HG02884 (cell line): ENCODE results near the gene UBXN7.
"Not testable (repeated sequence)": the region's sequence is repeated elsewhere in the genome, so short reads cannot be mapped to it uniquely, and the experiment has no call there.

Experiments used
- ATAC-seq: cut with Tn5 transposase; IDR thresholded peaks from one replicate; pipeline ENCODE4 v1.9.1; 2021; ENCODE audit warnings: mild to moderate bottlenecking, moderate library complexity; ENCODE audit not compliant: unreplicated experiment

The UBXN7 gene, protein sequence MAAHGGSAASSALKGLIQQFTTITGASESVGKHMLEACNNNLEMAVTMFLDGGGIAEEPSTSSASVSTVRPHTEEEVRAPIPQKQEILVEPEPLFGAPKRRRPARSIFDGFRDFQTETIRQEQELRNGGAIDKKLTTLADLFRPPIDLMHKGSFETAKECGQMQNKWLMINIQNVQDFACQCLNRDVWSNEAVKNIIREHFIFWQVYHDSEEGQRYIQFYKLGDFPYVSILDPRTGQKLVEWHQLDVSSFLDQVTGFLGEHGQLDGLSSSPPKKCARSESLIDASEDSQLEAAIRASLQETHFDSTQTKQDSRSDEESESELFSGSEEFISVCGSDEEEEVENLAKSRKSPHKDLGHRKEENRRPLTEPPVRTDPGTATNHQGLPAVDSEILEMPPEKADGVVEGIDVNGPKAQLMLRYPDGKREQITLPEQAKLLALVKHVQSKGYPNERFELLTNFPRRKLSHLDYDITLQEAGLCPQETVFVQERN

DNA sequence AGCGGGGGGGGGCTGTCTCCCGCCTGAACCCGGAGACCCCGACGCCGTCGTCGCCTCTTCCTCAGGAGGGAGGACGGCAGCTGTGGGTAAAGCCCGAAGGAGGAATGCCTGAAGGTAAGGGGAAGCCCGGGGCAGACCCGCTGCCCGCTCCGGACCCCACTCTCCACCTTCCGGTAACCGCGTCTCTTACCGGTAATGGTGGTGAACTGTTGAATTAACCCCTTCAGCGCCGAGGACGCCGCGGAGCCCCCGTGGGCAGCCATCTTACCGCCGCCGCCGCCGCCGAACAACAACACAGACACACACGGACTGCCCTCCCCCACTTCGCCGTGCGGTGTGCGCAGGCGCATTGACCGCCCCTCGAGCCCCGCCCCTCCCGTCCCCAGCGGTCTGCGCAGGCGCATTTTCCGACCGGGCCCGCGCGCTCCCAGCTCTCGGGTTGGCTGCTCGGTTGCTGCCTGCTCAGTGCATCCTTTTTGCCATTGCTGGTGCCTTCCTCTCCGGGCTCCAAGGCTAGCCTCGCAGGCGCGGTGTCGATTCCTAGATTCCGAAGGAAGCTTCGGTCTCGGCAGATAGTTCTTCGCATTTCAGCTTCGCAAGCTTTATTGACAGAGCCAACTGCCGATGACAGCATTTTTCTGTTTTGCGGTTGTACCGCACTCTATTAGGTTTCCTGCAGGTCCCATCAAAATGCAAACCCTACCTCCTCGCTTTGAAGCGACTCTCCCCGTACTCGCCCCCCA lies at the start of gene UBXN7:
UBXN7 (minus strand) TSS at position 291 of the 743 bp plus-strand sequence; CDS start at position 263, 28 bp downstream.
- ATAC-seq, result peak; percentile 70

DNA sequence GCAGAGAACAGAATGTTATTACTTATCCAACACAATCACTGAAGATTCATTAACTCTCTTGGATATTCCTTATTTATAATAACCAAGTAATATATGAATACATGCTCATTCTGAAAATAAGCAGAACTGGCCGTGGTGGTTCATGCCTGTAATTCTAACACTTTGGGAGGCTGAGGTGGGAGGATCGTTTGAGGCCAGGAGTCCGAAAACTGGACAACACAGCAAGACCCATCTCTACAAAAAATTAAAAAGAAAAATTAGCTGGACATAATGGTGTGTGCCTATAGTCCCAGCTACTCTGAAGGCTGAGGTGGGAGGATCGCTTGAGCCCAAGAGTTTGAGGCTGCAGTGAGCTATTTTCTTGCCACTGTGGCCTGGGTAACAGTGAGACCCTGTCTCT lies 45.5 kb upstream of the UBXN7 start:
- no peak for ATAC-seq

DNA sequence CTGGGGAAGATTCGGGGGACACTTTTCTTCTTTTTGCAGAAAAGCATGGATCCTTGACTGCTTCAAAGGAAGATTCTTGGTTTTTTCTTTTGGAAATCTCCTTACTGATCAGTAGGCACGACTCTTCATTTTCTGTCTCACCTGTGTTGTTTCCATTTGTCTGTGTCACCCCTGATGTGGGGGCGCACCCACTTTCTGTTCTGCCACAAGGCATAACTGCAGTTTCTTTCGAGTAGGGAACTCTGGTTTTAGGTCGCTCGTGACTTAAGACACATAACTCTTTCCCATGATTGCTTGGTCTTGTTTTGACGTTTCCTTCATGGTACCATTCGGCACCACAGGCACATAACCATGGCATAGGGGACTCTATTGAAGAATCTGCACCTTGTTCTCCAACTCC lies 40.1 kb upstream of the UBXN7 start:
- no peak for ATAC-seq

DNA sequence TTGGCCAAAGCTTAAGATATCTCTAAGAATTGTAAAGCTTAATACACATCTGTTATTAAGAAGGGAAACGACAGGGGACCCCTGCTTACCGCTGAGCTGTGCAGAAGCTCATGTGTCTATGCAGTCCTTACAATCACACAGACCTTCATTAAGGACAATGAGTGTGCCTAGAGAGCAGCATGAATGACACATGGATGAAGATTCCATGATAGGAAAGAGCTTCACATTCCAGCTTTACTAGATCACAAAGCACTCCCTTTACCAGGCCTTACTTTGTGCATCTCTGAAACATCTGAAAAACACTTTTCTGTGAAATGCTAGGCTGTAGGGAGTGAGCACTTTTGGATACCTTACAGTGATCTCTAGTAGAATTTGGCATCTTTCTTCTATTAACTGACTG lies 39.3 kb upstream of the UBXN7 start:
- no peak for ATAC-seq

DNA sequence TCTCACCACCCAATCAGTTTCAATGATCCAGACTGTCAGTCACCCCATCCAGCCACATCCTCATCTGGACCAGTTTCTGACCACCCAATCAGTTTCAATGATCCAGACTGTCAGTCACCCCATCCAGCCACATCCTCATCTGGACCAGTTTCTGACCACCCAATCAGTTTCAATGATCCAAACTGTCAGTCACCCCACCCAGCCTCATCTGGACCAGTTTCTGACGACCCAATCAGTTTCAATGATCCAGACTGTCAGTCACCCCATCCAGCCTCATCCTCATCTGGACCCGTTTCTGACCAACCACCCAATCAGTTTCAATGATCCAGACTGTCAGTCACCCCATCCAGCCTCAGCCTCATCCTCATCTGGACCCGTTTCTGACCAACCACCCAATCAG lies 38.0 kb upstream of the UBXN7 start:
- ATAC-seq, result not testable (repeated sequence)

DNA sequence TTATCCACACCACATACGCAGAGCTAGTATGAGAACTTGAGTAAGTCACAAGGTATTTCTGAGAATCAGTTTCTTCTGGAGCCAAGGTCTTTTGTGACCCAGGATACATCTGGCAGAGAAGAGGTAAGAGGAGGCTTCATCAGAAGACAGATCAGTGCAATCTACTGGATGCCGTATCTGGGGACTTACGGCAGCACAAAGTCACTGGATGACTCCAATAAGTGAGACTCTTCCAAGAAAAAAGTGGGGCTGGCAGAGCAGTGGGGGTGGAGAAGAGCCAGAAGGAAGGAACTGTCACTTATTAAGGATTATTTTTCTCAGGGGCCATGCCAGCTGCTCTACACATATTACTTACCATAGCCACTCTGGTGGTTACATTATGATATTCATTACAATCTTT lies 31.6 kb upstream of the UBXN7 start:
- no peak for ATAC-seq

DNA sequence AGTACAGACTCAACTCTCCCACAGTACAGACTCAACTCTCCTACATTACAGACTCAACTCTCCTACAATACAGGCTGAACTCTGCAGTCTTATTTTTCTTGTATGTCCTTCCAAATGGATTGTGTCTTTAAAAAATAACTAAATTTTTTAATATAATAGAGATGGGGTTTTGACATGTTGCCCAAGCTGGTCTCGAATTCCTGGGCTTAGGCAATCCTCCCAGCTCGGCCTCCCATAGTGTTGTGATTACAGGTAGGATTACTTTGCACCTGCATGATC lies 31.2 kb upstream of the UBXN7 start:
- ATAC-seq, result no peak

DNA sequence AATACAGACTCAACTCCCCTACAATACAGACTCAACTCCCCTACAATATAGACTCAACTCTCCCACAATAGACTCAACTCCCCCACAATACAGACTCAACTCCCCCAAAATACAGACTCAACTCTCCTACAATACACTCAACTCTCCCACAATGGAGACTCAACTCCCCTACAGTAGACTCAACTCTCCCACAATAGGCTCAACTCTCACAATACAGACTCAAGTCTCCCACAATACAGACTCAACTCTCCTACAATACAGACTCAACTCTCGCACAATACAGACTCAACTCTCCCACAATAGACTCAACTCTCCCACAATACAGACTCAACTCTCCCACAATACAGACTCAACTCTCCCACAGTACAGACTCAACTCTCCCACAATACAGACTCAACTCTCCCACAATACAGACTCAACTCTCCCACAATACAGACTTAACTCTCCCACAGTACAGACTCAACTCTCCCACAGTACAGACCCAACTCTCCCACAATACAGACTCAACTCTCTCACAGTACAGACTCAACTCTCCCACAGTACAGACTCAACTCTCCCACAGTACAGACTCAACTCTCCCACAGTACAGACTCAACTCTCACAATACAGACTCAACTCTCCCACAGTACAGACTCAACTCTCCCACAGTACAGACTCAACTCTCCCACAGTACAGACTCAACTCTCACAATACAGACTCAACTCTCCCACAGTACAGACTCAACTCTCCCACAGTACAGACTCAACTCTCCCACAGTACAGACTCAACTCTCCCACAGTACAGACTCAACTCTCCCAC lies 30.7 kb upstream of the UBXN7 start:
- not testable (repeated sequence) for ATAC-seq

DNA sequence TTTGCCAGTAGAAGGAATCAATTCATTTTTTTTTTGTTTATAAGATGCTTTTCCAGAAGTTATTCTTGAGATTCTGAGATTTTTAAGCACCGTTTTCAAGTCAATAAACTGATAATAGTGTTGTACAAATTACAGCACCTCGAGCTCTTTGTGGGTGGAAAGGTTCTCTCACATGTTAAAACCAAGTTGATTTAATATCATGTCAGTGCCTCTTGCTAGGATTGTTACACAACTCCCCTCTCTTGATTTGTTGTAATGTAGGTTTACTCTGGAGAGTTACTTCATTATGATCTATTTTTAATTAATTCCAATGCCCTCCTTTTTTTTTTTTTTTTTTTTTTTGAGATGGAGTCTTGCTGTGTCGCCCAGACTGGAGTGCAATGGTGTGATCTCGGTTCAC lies 25.8 kb upstream of the UBXN7 start:
- no peak for ATAC-seq

DNA sequence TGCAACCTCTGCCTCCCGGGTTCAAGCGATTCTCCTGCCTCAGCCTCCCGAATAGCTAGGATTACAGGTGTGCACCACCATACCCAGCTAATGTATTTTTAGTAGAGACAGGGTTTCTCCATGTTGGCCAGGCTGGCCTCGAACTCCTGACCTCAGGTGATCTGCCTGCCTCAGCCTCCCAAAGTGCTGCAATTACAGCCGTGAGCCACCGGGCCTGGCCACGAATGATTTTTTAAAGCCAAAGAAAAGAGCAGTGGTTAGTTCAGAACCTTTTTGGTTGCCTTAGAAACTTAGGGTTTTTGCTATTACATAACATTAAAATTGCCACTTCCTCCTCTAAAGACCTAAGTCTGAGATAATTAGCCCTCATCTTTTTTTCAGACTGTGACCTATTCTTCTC lies 25.2 kb upstream of the UBXN7 start:
- ATAC-seq, result not testable (repeated sequence)

DNA sequence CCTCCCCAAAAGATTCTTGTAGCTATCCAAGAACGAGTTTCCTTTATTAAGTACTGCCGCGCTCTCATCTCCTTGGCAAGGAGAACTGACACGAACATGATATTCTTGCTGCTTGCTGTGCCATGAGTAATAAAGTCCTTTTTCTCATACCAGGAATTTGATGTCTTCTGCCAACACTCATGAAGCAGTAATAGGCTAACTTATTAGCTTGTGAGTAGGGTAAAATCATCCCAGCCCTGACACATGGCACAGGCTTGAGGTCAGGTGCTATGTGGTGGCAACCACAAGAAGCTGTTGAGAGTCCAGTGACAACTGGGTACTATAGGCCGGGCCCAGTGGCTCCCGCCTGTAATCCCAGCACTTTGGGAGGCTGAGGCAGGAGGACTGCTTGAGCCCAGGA lies 22.7 kb upstream of the UBXN7 start:
- no peak for ATAC-seq

DNA sequence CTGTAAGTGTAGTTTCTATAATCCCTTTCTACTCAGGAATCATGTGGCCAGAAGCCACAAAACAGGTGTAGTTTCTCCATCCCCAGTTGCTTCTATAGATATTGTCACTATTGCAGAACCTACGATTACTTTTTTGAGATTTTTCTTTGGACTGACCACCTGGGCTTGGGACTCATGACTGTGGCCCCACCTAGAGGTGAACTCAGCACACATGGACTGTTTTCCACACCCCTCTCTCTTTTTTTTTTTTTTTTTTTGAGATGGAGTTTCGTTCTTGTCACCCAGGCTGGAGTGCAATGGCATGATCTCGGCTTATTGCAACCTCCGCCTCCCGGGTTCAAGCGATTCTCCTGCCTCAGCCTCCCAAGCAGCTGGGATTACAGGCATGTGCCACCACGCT lies 13.2 kb upstream of the UBXN7 start:
- ATAC-seq, result not testable (repeated sequence)

DNA sequence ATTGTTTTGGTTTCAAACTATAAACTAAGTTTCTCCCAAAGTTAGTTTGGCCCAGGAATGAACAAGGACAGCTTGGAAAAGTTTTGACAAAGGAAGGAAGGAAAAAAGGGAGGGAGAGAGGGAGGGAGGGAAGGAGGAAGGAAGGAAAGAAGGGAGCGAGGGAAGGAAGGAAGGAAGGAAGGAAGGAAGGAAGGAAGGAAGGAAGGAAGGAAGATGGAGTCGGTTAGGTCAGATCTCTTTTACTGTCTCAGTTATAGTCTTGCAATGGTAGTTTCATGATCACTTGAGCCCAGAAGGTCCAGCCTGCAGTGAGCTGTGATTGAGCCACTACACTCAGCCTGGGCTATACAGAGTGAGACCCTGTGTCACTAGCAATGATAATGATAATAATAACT lies 12.3 kb upstream of the UBXN7 start:
- ATAC-seq, result no peak

DNA sequence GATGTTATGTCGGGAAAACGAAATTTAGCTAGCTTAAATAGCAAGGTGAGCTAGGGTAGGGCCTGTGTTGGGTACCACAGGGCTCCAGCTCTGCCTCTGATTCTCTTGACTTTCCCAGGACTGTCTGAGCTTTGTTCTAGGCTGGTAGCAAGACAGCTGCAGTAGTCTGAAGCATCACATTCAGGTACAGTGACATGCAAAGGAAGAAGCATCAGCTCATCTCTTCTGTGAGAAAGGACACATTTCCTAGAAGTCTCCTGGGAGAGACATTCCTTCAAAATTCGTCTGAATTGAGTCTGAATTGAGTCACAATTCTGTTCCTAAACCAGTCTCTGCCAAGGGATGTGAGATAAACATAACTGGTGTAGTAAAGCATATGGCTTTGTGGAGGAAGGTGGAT lies 8.5 kb upstream of the UBXN7 start:
- ATAC-seq, result no peak

DNA sequence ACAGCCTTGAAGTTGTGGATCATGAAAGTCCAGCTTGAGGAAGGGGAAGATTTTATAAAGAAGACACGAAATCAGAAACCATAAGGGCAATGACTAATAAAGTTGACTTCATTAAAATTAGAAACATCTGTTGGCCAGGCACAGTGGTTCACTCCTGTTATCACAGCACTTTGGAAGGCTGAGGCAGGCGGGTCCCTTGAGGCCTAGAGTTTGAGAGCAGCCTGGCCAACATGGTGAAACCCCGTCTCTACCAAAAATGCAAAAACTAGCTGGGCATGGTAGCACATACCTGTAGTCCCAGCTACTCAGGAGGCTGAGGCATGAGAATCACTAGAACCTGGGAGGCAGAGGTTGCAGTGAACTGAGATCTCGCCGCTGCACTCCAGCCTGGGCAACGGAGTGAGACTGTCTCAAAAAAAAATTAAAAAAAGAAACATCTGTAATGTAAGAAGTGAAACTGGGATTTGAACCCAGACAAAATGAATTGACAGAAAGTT lies 7.9 kb upstream of the UBXN7 start:
- ATAC-seq, result no peak

DNA sequence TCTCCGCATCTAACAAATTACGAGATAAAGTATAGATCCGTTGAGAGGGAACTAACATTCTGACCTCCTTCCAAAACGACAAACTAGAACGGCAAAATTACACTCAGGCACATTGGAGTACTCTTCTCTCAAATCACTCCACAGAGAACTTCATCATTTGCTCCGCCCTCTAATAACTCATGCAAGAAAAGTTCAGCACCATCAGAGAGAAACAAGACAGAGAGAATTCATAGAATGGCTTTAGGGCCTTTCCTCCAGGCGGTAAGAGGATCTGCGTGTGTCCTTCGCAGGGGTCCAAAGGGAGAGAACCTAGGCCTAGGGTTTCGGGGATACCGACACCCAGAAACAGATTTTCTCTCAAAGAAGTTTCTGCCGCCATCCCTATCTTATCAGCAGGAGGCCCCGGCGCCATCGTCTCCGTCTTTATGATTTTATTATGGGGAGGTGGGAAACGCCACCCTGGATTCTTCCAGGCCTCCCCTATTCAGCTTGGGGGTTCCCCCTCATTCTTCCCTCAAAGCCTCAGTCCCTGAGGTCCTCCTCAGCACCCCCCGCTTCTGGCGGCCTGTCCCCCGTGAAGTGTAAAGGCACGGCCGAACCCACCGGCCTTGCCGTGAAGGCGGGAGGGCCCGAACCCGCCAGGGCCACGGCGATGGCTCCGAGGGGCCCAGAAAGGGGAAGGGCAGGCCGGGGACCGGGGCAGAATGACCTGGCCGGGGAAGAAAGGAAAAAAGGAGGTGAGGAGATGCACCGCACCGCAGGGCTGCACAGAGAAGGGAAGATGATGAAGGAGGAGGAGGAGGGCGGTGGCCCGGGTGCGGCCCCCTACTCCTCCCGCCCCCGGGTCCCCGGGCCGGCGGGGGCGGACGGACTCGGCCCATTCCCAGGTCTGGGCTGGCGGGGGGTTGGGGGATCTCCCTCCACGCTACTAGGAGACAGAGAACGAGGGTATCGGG lies 768 bp downstream of the UBXN7 start:
- peak; percentile 29 for ATAC-seq

DNA sequence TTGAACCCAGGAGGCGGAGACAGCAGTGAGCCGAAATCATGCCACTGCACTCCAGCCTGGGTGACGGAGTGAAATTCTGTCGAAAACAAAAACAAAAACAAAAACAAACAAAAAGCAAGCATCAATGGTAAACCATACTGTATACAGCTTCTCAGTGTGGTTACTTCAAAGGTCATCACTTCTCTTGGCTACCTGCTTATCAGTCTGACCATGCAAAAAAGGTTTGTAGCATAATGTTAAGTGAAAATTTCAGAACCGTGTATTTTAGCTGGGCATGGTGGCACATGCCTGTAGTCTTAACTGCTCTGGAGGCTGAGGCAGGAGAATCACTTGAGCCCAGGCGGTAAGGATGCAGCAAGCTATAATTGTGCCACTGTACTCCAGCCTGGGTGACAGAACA lies 4.2 kb downstream of the UBXN7 start:
- no peak for ATAC-seq

DNA sequence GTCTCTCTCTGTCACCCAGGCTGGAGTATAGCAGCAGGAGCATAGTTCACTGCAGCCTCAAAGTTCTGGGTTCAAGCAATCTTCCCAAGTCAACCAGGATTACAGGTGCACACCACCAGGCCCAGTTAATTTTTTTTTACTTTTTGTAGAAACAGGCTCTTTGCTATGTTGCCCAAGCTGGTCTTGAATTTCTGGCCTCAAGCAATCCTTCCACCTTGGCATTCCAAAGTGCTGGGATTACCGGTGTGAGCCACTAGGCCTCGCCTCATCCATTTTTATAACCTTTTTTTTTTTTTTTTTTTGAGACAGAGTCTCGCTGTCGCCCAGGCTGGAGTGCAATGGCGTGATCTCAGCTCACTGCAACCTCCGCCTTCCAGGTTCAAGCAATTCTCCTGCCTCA lies 7.8 kb downstream of the UBXN7 start:
- ATAC-seq, result not testable (repeated sequence)

DNA sequence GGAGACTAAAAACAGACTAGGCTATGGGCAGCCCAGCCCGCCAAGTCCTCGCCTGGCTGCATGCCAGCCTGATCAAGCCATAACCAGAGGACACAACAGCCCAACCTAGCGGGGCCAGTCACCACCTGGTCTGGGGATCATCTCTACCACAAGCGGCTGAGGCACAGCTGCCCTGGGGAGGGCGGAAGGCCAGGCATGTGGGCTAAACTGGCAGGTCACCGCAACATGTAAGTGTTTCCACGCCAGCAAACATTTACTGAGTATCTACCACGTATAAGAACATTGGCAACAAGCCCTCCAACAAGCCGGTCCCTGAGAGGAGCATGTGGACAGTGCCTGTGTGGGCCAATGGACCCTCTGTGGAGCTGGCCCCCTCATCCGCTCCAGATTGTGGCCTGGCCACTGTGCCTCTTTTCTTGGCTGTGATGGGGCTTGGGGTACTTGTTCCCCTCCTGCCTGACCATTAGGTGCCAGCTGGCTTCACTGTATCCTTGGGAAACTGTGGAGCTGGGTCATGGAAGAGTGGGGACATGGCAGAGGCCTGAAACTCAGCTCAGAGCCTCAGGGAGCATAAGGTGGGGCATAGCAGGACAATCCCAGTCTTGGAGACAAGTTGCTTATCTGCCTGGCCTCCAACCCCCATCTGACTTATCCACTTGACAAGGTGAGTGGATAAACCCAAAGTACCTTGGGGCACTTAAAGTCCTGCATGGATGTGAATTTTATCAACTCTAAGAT lies 9.0 kb downstream of the UBXN7 start:
- ATAC-seq, result no peak

DNA sequence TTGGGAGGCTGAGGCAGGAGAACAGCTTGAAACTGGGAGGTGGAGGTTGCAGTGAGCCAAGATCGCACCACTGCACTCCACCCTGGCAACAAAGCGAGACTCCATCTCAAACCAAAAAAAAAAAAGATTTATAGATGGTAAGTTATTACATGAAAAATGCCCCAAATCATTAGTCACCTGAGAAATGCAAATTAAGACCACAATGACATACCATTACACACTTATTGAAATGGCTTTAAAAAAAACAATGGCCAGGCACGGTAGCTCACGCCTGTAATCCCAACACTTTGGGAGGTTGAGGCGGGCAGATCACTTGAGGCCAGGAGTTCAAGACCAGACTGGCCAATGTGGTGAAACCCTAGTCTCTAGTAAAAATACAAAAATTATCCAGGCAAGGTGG lies 10.6 kb downstream of the UBXN7 start:
- ATAC-seq, result not testable (repeated sequence)
